HepG2 (cell line): ENCODE results near the gene CLEC10A. TPM values are rescaled to one million over a fixed set of nuclear protein-coding genes. Genes with fewer than 3 reads are reported as not detected.

Experiments
- HNF1A ChIP-seq, 2 experiments: sonication (generic) in 1 of 2; formaldehyde crosslinking in 1 of 2; IDR thresholded peaks; 2 replicates each; pipeline versions ENCODE4 v1.4.0 to v1.6.1; 2016 to 2020; ENCODE audit warnings: borderline replicate concordance in 1 of 2, low read depth in 1 of 2, mild to moderate bottlenecking in 1 of 2, missing genetic modification reagents in 1 of 2
- HNRNPH1 ChIP-seq: fragments of 200-400 bp; formaldehyde crosslinking; optimal IDR thresholded peaks from 2 replicates; pipeline ENCODE3; 2017; ENCODE audit warnings: mild to moderate bottlenecking, low read depth, low read length
- NFIC ChIP-seq: IDR thresholded peaks from 2 replicates; pipeline ENCODE4 v1.6.1; 2012; ENCODE audit warnings: mild to moderate bottlenecking, low read length, inconsistent platforms
- RARA ChIP-seq: IDR thresholded peaks from 2 replicates; pipeline ENCODE4 v1.6.1; 2016; ENCODE audit warnings: missing genetic modification reagents, missing compliant biosample characterization
- TFDP1 ChIP-seq: IDR thresholded peaks from 2 replicates; pipeline ENCODE4 v1.6.1; 2016; ENCODE audit warnings: missing compliant biosample characterization, missing genetic modification reagents, borderline replicate concordance
- ZNF24 ChIP-seq: fragments of 450-650 bp; IDR thresholded peaks from 2 replicates; pipeline ENCODE4 v1.6.1; 2017; ENCODE audit warnings: antibody characterized with exemption, mild to moderate bottlenecking
- ZSCAN31 ChIP-seq: sonication (generic); formaldehyde crosslinking; IDR thresholded peaks from 2 replicates; pipeline ENCODE4 v1.5.0; 2020; ENCODE audit warnings: low read depth, mild to moderate bottlenecking, missing genetic modification reagents
- polyA plus RNA-seq, 8 experiments: library from polyadenylated mRNA; depleted of rRNA in 3 of 8; stranded (reverse) in 7 of 8; unstranded in 1 of 8; fragments of >200 nt; fragmentation: Illumina TruSeq in 4 of 8; extraction: Trizol in 4 of 8; gene quantifications; 2 replicates each; pipeline versions ENCODE4 v1.2.1 to v1.2.3, GENCODE V29; 2011 to 2016; ENCODE audit warnings: low read depth in 4 of 8, missing spikeins in 1 of 8, mixed read lengths in 1 of 8; ENCODE audit not compliant: insufficient read depth in 1 of 8
- total RNA-seq, 5 experiments: library from RNA; depleted of rRNA; stranded (reverse); fragments of >200 nt; fragmentation: Illumina TruSeq; extraction: Trizol; gene quantifications; 2 replicates each; pipeline ENCODE4 v1.2.3, GENCODE V29; 2016; ENCODE audit warnings: low read depth in 1 of 5
- TF ChIP-seq, protein P1 (sequence below): conservative IDR thresholded peaks from 2 replicates; pipeline ENCODE4 v1.6.1; 2018; ENCODE audit warnings: missing genetic modification reagents
- TF ChIP-seq, protein P2 (sequence below): IDR thresholded peaks from 2 replicates; pipeline ENCODE4 v1.6.1; 2018; ENCODE audit warnings: missing genetic modification reagents
- TF ChIP-seq, protein P3 (sequence below): sonication (generic); formaldehyde crosslinking; IDR thresholded peaks from 2 replicates; pipeline ENCODE4 v1.4.0; 2020; ENCODE audit warnings: missing genetic modification reagents

Gene CLEC10A
- total and polyA plus RNA-seq, 2 of the 13 experiments (the other 11 are each of a cell fraction or from before 2014, with no cell fraction given), result 0.33 TPM; not detected in 1

GRCh38 chr17:7101531-7101930 lies 21.5 kb upstream of the CLEC10A start (continued):
- no peak for TF ChIP-seq TFDP1 (CRISPR knock-in tag)
- no peak for TF ChIP-seq RARA (CRISPR knock-in tag)
- TF ChIP-seq, protein P1, sequence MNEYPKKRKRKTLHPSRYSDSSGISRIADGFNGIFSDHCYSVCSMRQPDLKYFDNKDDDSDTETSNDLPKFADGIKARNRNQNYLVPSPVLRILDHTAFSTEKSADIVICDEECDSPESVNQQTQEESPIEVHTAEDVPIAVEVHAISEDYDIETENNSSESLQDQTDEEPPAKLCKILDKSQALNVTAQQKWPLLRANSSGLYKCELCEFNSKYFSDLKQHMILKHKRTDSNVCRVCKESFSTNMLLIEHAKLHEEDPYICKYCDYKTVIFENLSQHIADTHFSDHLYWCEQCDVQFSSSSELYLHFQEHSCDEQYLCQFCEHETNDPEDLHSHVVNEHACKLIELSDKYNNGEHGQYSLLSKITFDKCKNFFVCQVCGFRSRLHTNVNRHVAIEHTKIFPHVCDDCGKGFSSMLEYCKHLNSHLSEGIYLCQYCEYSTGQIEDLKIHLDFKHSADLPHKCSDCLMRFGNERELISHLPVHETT (CRISPR knock-in tag), result no peak
- no peak for TF ChIP-seq ZNF24
- TF ChIP-seq, protein P2, sequence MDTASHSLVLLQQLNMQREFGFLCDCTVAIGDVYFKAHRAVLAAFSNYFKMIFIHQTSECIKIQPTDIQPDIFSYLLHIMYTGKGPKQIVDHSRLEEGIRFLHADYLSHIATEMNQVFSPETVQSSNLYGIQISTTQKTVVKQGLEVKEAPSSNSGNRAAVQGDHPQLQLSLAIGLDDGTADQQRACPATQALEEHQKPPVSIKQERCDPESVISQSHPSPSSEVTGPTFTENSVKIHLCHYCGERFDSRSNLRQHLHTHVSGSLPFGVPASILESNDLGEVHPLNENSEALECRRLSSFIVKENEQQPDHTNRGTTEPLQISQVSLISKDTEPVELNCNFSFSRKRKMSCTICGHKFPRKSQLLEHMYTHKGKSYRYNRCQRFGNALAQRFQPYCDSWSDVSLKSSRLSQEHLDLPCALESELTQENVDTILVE (CRISPR knock-in tag), result no peak
- TF ChIP-seq, protein P3, sequence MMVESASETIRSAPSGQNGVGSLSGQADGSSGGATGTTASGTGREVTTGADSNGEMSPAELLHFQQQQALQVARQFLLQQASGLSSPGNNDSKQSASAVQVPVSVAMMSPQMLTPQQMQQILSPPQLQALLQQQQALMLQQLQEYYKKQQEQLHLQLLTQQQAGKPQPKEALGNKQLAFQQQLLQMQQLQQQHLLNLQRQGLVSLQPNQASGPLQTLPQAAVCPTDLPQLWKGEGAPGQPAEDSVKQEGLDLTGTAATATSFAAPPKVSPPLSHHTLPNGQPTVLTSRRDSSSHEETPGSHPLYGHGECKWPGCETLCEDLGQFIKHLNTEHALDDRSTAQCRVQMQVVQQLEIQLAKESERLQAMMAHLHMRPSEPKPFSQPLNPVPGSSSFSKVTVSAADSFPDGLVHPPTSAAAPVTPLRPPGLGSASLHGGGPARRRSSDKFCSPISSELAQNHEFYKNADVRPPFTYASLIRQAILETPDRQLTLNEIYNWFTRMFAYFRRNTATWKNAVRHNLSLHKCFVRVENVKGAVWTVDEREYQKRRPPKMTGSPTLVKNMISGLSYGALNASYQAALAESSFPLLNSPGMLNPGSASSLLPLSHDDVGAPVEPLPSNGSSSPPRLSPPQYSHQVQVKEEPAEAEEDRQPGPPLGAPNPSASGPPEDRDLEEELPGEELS (CRISPR knock-in tag), result no peak
- TF ChIP-seq NFIC, result no peak
- TF ChIP-seq ZSCAN31, result no peak
- TF ChIP-seq HNF1A (IDR thresholded peaks at IDR 0.05; ENCODE audit: low read depth), result no peak
- no peak for TF ChIP-seq HNF1A (CRISPR knock-in tag; IDR thresholded peaks at IDR 0.05; ENCODE audit: borderline replicate concordance)
- TF ChIP-seq HNRNPH1, result no peak
